ENCODE data around the gene MYB. TPM values are rescaled to one million over a fixed set of nuclear protein-coding genes. Genes with fewer than 3 reads are reported as not detected.

MYB gene
- total RNA-seq, 2 experiments from 2014 or later, result 20.1 to 42.9 TPM

GRCh38 chr6:135165031-135165430, 16.1 kb upstream of the MYB start:
- no peaks in the 10 kb centered on the region for H3K36me3 ChIP-seq (ENCODE audit: insufficient read depth, low read length)
- H3K4me1 ChIP-seq (ENCODE audit: insufficient read depth, low read length, poor library complexity, severe bottlenecking), result peaks cover 15% of the 10 kb centered on the region
- no peak overlapping the region for H3K4me3 ChIP-seq (ENCODE audit: low read depth, low read length, poor library complexity, severe bottlenecking)
- no peaks in the 10 kb centered on the region for H3K9me3 ChIP-seq (ENCODE audit: low read length)
- no peaks in the 10 kb centered on the region for H3K9me2 ChIP-seq (ENCODE audit: insufficient read depth, low read length)
- ChIA-PET POLR2A (interaction anchor here (0.6 to 1.7 kb wide), 4 partner anchors 10 to 66 kb away, joined by 3 to 6 read pairs (median 4); no protein-coding TSS in a partner anchor), CTCF (ENCODE audit: unreplicated experiment) (no interaction called here)
- intact Hi-C loops (cut with micrococcal nuclease; ENCODE audit: unreplicated experiment), result no loop called here
- no peaks in the 10 kb centered on the region for H4K20me1 ChIP-seq (ENCODE audit: insufficient read depth, low read length)
- no peak for TF ChIP-seq CTCF (conservative IDR thresholded peaks at IDR 0.05; ENCODE audit: low read length)
- no peak for TF ChIP-seq EZH2phosphoT487 (IDR thresholded peaks at IDR 0.05; ENCODE audit: borderline replicate concordance, low read depth, low read length)
- no peaks in the 10 kb centered on the region for H3K79me2 ChIP-seq (ENCODE audit: insufficient read depth, low read depth, low read length)
- H2AFZ ChIP-seq (ENCODE audit: low read length), result peak overlapping the region; percentile 24; the same call in 1 of the 2 replicates
- BruUV-seq (replicated peaks), result no TSS peak
- H3K27ac ChIP-seq (ENCODE audit: low read depth, low read length, poor library complexity, severe bottlenecking), result no peak overlapping the region
- DNase-seq (ENCODE audit: low spot score), result no peak
- no peak overlapping the region for H3K4me2 ChIP-seq (ENCODE audit: low read length)

- no peaks in the 10 kb centered on the region for H3K79me2 ChIP-seq (ENCODE audit: insufficient read depth, low read depth, low read length)
- ChIA-PET POLR2A (interaction anchor here (1.2 kb wide), 1 partner anchor 44 kb away, joined by 5 read pairs; no protein-coding TSS in a partner anchor), CTCF (ENCODE audit: unreplicated experiment) (interaction anchor here (1.3 kb wide), 1 partner anchor 10 kb away, joined by 3 read pairs; no protein-coding TSS in a partner anchor)
- no peak overlapping the region for H2AFZ ChIP-seq (ENCODE audit: low read length)
- H3K27ac ChIP-seq (ENCODE audit: low read depth, low read length, poor library complexity, severe bottlenecking), result no peak overlapping the region
- H3K4me2 ChIP-seq (ENCODE audit: low read length), result no peak overlapping the region
- H3K4me3 ChIP-seq (ENCODE audit: low read depth, low read length, poor library complexity, severe bottlenecking), result no peak overlapping the region
- DNase-seq (ENCODE audit: low spot score), result no peak
- intact Hi-C loops (cut with micrococcal nuclease; ENCODE audit: unreplicated experiment), result no loop called here
- no peaks in the 10 kb centered on the region for H4K20me1 ChIP-seq (ENCODE audit: insufficient read depth, low read length)
- TF ChIP-seq CTCF (conservative IDR thresholded peaks at IDR 0.05; ENCODE audit: low read length) (no peak), EZH2phosphoT487 (IDR thresholded peaks at IDR 0.05; ENCODE audit: borderline replicate concordance, low read depth, low read length) (no peak)
- H3K9me3 ChIP-seq (ENCODE audit: low read length), result no peaks in the 10 kb centered on the region
- no peaks in the 10 kb centered on the region for H3K36me3 ChIP-seq (ENCODE audit: insufficient read depth, low read length)
- no peaks in the 10 kb centered on the region for H3K9me2 ChIP-seq (ENCODE audit: insufficient read depth, low read length)
- BruUV-seq (replicated peaks), result no TSS peak
- peaks cover 15% of the 10 kb centered on the region for H3K4me1 ChIP-seq (ENCODE audit: insufficient read depth, low read length, poor library complexity, severe bottlenecking)
Measured at GRCh38 chr6:135166515-135166914, 14.6 kb upstream of the MYB start.

- no peak for DNase-seq (ENCODE audit: low spot score)
- Histone ChIP-seq H2AFZ (ENCODE audit: low read length) (no peak overlapping the region), H3K4me1 (ENCODE audit: insufficient read depth, low read length, poor library complexity, severe bottlenecking) (peaks cover 15% of the 10 kb centered on the region), H3K27ac (ENCODE audit: low read depth, low read length, poor library complexity, severe bottlenecking) (no peak overlapping the region), H3K4me2 (ENCODE audit: low read length) (no peak overlapping the region), H3K9me2 (ENCODE audit: insufficient read depth, low read length) (no peaks in the 10 kb centered on the region), H3K36me3 (ENCODE audit: insufficient read depth, low read length) (no peaks in the 10 kb centered on the region), H3K9me3 (ENCODE audit: low read length) (no peaks in the 10 kb centered on the region), H4K20me1 (ENCODE audit: insufficient read depth, low read length) (no peaks in the 10 kb centered on the region), H3K4me3 (ENCODE audit: low read depth, low read length, poor library complexity, severe bottlenecking) (no peak overlapping the region), H3K79me2 (ENCODE audit: insufficient read depth, low read depth, low read length) (no peaks in the 10 kb centered on the region)
- no TSS peak for BruUV-seq (replicated peaks)
- CTCF ChIA-PET (ENCODE audit: unreplicated experiment), result interaction anchor here (1.3 kb wide), 1 partner anchor 11 kb away, joined by 3 read pairs; no protein-coding TSS in a partner anchor
- POLR2A ChIA-PET, result interaction anchor here (0.7 to 2.1 kb wide), 9 partner anchors 11 to 256 kb away, joined by 3 to 10 read pairs (median 3); partner anchors contain the start of gene MYB
- intact Hi-C loops (cut with micrococcal nuclease; ENCODE audit: unreplicated experiment), result loop anchor here (2.0 kb wide), 1 partner anchor 23 kb away; no protein-coding TSS in a partner anchor
- TF ChIP-seq EZH2phosphoT487 (IDR thresholded peaks at IDR 0.05; ENCODE audit: borderline replicate concordance, low read depth, low read length), result no peak
- TF ChIP-seq CTCF (conservative IDR thresholded peaks at IDR 0.05; ENCODE audit: low read length), result no peak
Measured at GRCh38 chr6:135167617-135168016, 13.5 kb upstream of the MYB start.

Measured in OCI-LY7 (cell line).